Measurements from ENCODE around the gene NPHP4.

DNA sequence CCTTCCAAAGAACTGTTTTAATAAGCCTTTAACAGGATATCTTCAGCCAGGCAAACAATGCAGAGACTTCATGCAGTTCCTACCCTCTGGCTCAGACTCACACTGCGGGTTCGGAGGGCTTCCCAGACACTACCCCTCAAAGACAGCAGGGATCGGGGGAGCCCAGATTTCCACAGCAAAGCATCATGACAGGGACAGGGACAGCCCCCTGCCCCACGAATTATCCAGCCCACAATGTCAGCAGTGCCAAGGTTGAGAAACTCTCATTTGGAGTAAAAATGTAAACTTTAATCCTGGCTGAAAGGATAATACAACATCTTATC, 20.1 kb downstream of the NPHP4 start:
- TF ChIP-seq POLR2AphosphoS5 (IDR thresholded peaks at IDR 0.05; ENCODE audit: insufficient read depth, low read depth, low read length) (no peak), GATA2 (IDR thresholded peaks at IDR 0.05; ENCODE audit: insufficient read depth, insufficient read length, low read depth, low read length) (no peak), POLR2A (IDR thresholded peaks at IDR 0.05; ENCODE audit: low read depth, low read length) (no peak), EZH2 (IDR thresholded peaks at IDR 0.05; ENCODE audit: borderline replicate concordance, low read depth, low read length, severe bottlenecking) (no peak)
- TF ChIP-seq, protein P1, sequence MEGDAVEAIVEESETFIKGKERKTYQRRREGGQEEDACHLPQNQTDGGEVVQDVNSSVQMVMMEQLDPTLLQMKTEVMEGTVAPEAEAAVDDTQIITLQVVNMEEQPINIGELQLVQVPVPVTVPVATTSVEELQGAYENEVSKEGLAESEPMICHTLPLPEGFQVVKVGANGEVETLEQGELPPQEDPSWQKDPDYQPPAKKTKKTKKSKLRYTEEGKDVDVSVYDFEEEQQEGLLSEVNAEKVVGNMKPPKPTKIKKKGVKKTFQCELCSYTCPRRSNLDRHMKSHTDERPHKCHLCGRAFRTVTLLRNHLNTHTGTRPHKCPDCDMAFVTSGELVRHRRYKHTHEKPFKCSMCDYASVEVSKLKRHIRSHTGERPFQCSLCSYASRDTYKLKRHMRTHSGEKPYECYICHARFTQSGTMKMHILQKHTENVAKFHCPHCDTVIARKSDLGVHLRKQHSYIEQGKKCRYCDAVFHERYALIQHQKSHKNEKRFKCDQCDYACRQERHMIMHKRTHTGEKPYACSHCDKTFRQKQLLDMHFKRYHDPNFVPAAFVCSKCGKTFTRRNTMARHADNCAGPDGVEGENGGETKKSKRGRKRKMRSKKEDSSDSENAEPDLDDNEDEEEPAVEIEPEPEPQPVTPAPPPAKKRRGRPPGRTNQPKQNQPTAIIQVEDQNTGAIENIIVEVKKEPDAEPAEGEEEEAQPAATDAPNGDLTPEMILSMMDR (IDR thresholded peaks at IDR 0.05; ENCODE audit: extremely low read depth in 1 of 2, insufficient read depth in 1 of 2, low read depth in 1 of 2, low read length in 2 of 2) = no peak

Data from endothelial cell of umbilical vein (primary cell).